Measurements from ENCODE around the gene TPRN.

DNA sequence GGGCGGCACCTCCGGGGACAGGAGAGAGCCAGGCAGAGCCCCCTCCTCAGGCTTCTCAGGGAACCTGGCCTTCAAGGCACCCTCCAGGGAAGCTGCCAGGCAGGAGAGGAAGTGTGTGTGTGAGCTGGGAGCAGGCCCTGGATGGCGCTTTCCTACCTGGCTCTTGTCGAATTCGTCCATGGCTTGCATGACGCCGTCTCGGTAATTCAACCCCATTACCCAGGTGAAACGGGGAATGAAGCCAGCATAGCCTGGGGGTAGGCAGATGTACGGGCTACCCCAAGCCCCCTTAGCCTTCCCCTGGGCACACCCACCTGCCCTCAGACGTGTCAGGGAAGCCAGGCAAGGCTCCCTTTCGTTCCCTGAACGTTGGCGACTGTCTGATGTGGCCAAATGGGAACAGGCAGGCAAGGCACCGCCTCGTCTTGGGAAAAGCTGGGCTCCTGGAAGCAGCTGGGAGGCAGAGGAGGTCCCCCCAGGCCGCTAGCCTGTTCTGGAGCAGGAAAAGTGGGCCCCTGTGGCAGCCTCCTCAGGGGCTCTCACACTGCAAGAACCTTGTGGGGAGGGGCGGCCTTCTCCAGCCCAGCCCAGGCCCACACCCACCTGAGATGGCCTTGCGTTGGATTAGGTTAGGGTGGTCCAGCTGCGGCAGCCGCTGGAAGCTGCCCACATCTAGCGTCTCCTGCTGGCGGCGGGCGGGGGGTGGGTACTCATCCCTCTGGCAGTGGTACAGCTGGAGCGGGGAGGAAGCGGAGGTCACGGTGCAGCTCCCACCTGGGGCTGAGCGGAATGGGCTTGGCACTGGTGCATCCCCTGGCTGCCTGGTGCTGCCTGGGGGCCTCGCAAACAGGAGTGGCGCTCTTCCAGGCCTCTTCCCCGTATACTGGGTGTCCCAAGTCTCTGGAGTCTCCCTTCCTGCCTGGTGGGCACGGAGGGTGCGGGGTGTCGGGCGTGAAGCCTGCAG lies 44.2 kb upstream of the TPRN start:
- no peak for TF ChIP-seq POLR2A (IDR thresholded peaks at IDR 0.05)
- TF ChIP-seq CTCF (IDR thresholded peaks at IDR 0.05): no peak
